Measurements from ENCODE around the gene SPATA31C1.

DNA sequence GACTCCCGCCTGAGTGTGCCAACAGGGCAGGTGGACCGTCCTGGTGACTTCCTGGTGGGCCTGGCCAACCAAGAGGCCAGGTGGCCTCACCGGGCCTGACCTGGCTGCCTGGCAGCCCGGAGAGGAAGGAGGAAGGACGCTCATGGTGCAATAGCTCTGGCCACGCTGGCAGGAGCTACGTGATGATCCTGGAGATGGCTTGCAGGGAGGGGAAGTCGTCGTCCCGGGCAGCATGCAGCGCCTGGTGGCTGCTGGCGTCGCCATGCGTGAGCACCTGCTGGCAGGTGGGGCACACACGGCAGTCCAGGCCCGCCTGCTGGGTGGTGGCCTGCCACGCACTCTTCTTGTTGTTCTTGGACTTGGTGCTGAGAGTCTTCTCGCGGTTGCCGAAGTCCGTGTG, 26.3 kb downstream of the SPATA31C1 start:
- TF ChIP-seq CTCF (conservative IDR thresholded peaks at IDR 0.05; ENCODE audit: low read length) (no peak), EZH2phosphoT487 (IDR thresholded peaks at IDR 0.05; ENCODE audit: borderline replicate concordance) (no peak)

Measured in Loucy (cell line).